Measurements from ENCODE around the gene LRRC61. TPM values are rescaled to one million over a fixed set of nuclear protein-coding genes. Genes with fewer than 3 reads are reported as not detected.

Gene LRRC61
- total and polyA plus RNA-seq, 2 of the 13 experiments (the other 11 are each of a cell fraction or from before 2014, with no cell fraction given), result 33.0 to 34.8 TPM

DNA sequence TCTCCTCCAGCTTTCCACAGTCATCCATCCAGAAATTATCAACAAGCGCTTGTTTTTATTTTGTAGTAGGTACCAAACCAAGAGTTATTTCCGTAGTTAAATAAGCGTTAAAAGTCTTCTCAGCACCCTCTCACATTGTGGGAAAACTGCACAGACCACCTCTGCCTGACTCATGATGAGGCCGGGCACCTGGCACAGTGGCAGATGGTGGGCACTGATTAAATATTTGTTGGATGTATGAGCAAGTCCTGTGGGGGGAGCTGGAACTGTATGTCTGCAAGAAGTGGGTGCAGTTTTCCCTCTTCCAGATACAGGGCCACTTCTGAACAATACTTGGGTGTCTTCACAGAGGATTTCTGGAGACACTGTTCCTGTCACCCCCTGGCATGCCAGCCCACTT is 40.2 kb downstream of the LRRC61 start (continued):
- no peak for TF ChIP-seq ZNF761 (CRISPR knock-in tag; conservative IDR thresholded peaks at IDR 0.05)
- TF ChIP-seq TCF12 (IDR thresholded peaks at IDR 0.05), result no peak
- no peak for TF ChIP-seq TCF12 (CRISPR knock-in tag; IDR thresholded peaks at IDR 0.05)
- no peak for TF ChIP-seq GATAD2A (CRISPR knock-in tag; IDR thresholded peaks at IDR 0.05)
- TF ChIP-seq, protein P1, sequence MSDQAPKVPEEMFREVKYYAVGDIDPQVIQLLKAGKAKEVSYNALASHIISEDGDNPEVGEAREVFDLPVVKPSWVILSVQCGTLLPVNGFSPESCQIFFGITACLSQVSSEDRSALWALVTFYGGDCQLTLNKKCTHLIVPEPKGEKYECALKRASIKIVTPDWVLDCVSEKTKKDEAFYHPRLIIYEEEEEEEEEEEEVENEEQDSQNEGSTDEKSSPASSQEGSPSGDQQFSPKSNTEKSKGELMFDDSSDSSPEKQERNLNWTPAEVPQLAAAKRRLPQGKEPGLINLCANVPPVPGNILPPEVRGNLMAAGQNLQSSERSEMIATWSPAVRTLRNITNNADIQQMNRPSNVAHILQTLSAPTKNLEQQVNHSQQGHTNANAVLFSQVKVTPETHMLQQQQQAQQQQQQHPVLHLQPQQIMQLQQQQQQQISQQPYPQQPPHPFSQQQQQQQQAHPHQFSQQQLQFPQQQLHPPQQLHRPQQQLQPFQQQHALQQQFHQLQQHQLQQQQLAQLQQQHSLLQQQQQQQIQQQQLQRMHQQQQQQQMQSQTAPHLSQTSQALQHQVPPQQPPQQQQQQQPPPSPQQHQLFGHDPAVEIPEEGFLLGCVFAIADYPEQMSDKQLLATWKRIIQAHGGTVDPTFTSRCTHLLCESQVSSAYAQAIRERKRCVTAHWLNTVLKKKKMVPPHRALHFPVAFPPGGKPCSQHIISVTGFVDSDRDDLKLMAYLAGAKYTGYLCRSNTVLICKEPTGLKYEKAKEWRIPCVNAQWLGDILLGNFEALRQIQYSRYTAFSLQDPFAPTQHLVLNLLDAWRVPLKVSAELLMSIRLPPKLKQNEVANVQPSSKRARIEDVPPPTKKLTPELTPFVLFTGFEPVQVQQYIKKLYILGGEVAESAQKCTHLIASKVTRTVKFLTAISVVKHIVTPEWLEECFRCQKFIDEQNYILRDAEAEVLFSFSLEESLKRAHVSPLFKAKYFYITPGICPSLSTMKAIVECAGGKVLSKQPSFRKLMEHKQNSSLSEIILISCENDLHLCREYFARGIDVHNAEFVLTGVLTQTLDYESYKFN (CRISPR knock-in tag; conservative IDR thresholded peaks at IDR 0.05), result no peak
- TF ChIP-seq, protein P2, sequence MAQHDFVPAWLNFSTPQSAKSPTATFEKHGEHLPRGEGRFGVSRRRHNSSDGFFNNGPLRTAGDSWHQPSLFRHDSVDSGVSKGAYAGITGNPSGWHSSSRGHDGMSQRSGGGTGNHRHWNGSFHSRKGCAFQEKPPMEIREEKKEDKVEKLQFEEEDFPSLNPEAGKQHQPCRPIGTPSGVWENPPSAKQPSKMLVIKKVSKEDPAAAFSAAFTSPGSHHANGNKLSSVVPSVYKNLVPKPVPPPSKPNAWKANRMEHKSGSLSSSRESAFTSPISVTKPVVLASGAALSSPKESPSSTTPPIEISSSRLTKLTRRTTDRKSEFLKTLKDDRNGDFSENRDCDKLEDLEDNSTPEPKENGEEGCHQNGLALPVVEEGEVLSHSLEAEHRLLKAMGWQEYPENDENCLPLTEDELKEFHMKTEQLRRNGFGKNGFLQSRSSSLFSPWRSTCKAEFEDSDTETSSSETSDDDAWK (CRISPR knock-in tag; IDR thresholded peaks at IDR 0.05), result no peak
- no peak for TF ChIP-seq HNRNPH1 (optimal IDR thresholded peaks at IDR 0.05; ENCODE audit: low read depth, low read length)
- no peak for TF ChIP-seq TEAD3 (CRISPR knock-in tag; optimal IDR thresholded peaks at IDR 0.05; ENCODE audit: borderline replicate concordance)
- no peak for TF ChIP-seq ZBTB44 (CRISPR knock-in tag; IDR thresholded peaks at IDR 0.05)
- no peak for TF ChIP-seq HOXA7 (CRISPR knock-in tag; IDR thresholded peaks at IDR 0.05)
- TF ChIP-seq, protein P3, sequence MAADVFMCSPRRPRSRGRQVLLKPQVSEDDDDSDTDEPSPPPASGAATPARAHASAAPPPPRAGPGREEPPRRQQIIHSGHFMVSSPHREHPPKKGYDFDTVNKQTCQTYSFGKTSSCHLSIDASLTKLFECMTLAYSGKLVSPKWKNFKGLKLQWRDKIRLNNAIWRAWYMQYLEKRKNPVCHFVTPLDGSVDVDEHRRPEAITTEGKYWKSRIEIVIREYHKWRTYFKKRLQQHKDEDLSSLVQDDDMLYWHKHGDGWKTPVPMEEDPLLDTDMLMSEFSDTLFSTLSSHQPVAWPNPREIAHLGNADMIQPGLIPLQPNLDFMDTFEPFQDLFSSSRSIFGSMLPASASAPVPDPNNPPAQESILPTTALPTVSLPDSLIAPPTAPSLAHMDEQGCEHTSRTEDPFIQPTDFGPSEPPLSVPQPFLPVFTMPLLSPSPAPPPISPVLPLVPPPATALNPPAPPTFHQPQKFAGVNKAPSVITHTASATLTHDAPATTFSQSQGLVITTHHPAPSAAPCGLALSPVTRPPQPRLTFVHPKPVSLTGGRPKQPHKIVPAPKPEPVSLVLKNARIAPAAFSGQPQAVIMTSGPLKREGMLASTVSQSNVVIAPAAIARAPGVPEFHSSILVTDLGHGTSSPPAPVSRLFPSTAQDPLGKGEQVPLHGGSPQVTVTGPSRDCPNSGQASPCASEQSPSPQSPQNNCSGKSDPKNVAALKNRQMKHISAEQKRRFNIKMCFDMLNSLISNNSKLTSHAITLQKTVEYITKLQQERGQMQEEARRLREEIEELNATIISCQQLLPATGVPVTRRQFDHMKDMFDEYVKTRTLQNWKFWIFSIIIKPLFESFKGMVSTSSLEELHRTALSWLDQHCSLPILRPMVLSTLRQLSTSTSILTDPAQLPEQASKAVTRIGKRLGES (CRISPR knock-in tag; IDR thresholded peaks at IDR 0.05; ENCODE audit: borderline replicate concordance), result no peak

Measured in HepG2 (cell line).